ENCODE results near the gene SMYD4.
"Not testable (repeated sequence)": the region's sequence is repeated elsewhere in the genome, so short reads cannot be mapped to it uniquely, and the experiment has no call there.

Gene SMYD4

GRCh38 chr17:1776857-1777256 is 52.8 kb downstream of the SMYD4 start:
- TF ChIP-seq CTCF (IDR thresholded peaks at IDR 0.05; ENCODE audit: insufficient read depth, low read depth, low read length, missing control alignments) = no peak
- DNase-seq (ENCODE audit: low read depth) = no peak
- H3K4me3 ChIP-seq (ENCODE audit: low read depth, low read length) = no peak overlapping the region

DNA sequence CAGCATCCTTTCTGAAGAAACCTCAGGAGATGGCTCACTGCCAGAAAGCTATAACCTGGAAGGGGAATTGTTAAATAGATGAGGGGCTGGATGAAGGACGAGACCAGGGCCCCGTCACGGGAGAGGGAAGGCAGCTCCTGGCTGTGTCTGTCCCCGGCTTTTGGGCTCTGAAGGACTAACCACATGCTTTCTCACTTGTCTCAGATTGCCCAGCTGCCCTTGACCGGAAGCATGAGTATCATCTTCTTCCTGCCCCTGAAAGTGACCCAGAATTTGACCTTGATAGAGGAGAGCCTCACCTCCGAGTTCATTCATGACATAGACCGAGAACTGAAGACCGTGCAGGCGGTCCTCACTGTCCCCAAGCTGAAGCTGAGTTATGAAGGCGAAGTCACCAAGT is 53.4 kb downstream of the SMYD4 start:
- no peak for TF ChIP-seq CTCF (IDR thresholded peaks at IDR 0.05; ENCODE audit: insufficient read depth, low read depth, low read length, missing control alignments)
- DNase-seq (ENCODE audit: low read depth) = no peak

DNA sequence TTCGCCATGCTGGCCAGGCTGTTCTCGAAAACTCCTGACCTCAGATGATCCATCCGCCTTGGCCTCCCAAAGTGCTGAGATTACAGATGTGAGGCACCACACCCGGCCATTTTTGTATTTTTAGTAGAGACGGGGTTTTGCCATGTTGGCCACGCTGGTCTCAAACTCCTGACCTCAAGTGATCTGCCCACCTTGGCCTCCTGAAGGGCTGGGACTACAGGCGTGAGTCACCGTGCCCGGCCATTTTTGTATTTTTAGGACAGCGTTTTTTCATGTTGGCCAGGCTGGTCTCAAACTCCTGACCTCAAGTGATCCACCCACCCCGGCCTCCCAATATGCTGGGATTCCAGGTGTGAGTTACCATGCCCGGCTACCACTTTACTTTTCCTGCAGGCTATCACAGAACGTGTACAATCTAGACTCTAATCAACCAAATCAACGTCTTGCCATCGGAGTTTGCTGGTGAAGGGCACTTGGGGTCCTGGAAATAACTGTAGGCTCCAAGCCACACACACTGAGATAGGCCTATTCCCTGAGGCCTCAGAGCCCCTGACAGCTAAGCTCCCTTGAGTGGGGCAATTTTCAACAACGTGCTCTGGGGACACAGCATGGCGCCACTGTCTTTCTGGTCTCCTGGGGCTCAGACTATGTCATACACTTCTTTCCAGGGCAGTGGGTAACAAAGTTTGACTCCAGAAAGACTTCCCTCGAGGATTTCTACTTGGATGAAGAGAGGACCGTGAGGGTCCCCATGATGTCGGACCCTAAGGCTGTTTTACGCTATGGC is 55.1 kb downstream of the SMYD4 start:
- no peak overlapping the region for H3K4me3 ChIP-seq (ENCODE audit: low read depth, low read length)
- no peak for TF ChIP-seq CTCF (IDR thresholded peaks at IDR 0.05; ENCODE audit: insufficient read depth, low read depth, low read length, missing control alignments)
- DNase-seq (ENCODE audit: low read depth) = no peak

More for the DNA sequence above, 53.4 kb downstream of the SMYD4 start:
- H3K4me3 ChIP-seq (ENCODE audit: low read depth, low read length) = no peak overlapping the region

- no peak overlapping the region for H3K4me3 ChIP-seq (ENCODE audit: low read depth, low read length)
- no peak for DNase-seq (ENCODE audit: low read depth)
- no peak for TF ChIP-seq CTCF (IDR thresholded peaks at IDR 0.05; ENCODE audit: insufficient read depth, low read depth, low read length, missing control alignments)
Observed at GRCh38 chr17:1773696-1774181, 56.0 kb downstream of the SMYD4 start.

DNA sequence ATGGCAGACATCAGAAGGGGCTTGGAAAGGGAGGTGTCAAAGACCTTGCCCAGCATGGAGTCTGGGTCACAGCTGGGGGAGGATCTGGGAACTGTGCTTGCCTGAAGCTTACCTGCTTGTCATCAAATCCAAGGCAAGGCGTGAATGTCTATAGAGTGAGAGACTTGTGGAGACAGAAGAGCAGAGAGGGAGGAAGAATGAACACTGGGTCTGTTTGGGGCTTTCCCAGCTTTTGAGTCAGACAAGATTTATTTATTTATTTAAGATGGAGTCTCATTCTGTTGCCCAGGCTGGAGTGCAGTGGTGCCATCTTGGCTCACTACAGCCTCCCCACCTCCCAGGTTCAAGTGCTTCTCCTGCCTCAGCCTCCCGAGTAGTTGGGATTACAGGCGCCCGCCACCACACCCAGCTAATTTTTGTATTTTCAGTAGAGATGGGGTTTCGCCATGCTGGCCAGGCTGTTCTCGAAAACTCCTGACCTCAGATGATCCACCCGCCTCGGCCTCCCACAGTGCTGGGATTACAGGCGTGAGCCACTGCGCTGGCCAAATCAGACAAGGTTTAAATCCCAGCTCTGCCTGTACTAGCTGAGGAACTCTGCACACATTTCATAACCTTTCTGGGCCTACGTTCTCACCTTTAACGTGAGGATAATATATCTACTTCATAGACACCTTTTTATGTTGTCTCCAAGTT is 56.6 kb downstream of the SMYD4 start:
- DNase-seq (ENCODE audit: low read depth); H3K4me3 ChIP-seq (ENCODE audit: low read depth, low read length): not testable (repeated sequence)

DNA sequence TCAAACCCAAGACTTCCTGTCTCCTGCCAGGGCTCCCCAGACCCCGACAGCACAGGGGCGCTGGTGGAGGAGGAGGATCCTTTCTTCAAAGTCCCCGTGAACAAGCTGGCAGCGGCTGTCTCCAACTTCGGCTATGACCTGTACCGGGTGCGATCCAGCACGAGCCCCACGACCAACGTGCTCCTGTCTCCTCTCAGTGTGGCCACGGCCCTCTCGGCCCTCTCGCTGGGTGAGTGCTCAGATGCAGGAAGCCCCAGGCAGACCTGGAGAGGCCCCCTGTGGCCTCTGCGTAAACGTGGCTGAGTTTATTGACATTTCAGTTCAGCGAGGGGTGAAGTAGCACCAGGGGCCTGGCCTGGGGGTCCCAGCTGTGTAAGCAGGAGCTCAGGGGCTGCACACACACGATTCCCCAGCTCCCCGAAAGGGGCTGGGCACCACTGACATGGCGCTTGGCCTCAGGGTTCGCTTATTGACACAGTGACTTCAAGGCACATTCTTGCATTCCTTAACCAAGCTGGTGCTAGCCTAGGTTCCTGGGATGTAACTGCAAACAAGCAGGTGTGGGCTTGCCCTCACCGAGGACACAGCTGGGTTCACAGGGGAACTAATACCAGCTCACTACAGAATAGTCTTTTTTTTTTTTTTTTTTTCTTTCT is 59.8 kb downstream of the SMYD4 start:
- no peak for TF ChIP-seq CTCF (IDR thresholded peaks at IDR 0.05; ENCODE audit: insufficient read depth, low read depth, low read length, missing control alignments)
- DNase-seq (ENCODE audit: low read depth) = no peak
- no peak overlapping the region for H3K4me3 ChIP-seq (ENCODE audit: low read depth, low read length)

DNA sequence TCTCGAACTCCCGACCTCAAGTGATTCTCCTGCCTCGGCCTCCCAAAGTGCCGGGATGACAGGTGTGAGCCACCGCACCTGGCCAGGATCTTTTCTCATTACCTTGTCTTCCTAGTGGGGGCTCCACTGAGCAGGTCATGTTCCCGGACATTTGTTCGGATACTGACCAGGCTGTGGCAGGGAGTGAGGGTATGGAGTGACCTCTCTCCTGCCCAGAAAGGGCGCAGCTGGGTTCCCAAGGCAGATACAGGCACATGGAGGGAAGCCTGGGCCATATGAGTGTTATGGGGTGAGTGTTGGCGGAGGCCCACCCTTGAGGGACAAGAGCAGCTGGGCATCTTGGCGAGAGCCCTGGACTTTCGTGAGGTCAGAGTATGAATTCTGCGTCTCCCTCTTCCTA is 62.3 kb downstream of the SMYD4 start:
- no peak for TF ChIP-seq CTCF (IDR thresholded peaks at IDR 0.05; ENCODE audit: insufficient read depth, low read depth, low read length, missing control alignments)
- DNase-seq (ENCODE audit: low read depth) = no peak
- H3K4me3 ChIP-seq (ENCODE audit: low read depth, low read length) = no peak overlapping the region
